ENCODE results near the gene BZW2. TPM values are rescaled to one million over a fixed set of nuclear protein-coding genes. Genes with fewer than 3 reads are reported as not detected.

The BZW2 gene
- polyA plus RNA-seq, 2 donors = 32.9 to 47.9 TPM

DNA sequence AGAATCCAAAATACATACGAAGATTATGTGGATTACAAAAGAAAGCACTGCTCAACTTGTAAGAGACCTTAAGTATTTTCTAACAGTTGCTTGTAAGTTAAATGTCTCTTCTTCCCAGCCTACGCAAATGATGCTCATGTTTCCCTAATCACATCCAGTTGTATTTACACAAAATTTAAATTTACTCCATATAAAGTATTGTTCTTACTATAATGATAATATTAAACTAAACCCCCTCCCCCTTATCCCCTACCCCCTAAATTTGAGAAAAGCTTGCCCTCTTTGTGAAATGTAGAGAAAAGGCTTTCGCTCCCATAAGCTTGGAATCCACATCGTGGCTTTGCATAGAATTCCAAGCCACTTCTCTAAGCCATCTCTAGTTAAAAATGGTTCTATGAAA is 29.9 kb upstream of the BZW2 start:
- WGBS, 2 donors = 66 to 73% methylated on average over 4 of the region's 4 CpGs
- Histone ChIP-seq H3K4me1 (ENCODE audit: control insufficient read depth in 2 of 2, insufficient read depth in 2 of 2, low read length in 1 of 2) (no peaks in the 10 kb centered on the region), H3K27me3 (ENCODE audit: control insufficient read depth in 1 of 2, insufficient read depth in 2 of 2, low read length in 2 of 2) (no peaks in the 10 kb centered on the region), H3K27ac (ENCODE audit: low read depth in 2 of 2, low read length in 1 of 2) (no peak overlapping the region), H3K9me3 (ENCODE audit: control insufficient read depth in 2 of 2, insufficient read depth in 1 of 2, low read depth in 1 of 2, low read length in 1 of 2) (peaks cover 0 to 3% of the 10 kb centered on the region in 2 donors), H3K4me3 (ENCODE audit: low read depth in 1 of 2, low read length in 2 of 2) (no peak overlapping the region), H3K36me3 (ENCODE audit: control insufficient read depth in 2 of 2, insufficient read depth in 2 of 2, low read length in 1 of 2) (peaks cover 0 to 8% of the 10 kb centered on the region in 2 donors)

GRCh38 chr7:16616542-16616941 is 29.4 kb upstream of the BZW2 start:
- Histone ChIP-seq H3K36me3 (ENCODE audit: control insufficient read depth in 2 of 2, insufficient read depth in 2 of 2, low read length in 1 of 2) (peaks cover 0 to 8% of the 10 kb centered on the region in 2 donors), H3K27ac (ENCODE audit: low read depth in 2 of 2, low read length in 1 of 2) (no peak overlapping the region), H3K27me3 (ENCODE audit: control insufficient read depth in 1 of 2, insufficient read depth in 2 of 2, low read length in 2 of 2) (no peaks in the 10 kb centered on the region), H3K4me1 (ENCODE audit: control insufficient read depth in 2 of 2, insufficient read depth in 2 of 2, low read length in 1 of 2) (no peaks in the 10 kb centered on the region), H3K9me3 (ENCODE audit: control insufficient read depth in 2 of 2, insufficient read depth in 1 of 2, low read depth in 1 of 2, low read length in 1 of 2) (peaks cover 0 to 3% of the 10 kb centered on the region in 2 donors), H3K4me3 (ENCODE audit: low read depth in 1 of 2, low read length in 2 of 2) (no peak overlapping the region)
- 91% methylated on average over 18 of the region's 18 CpGs for WGBS, 2 donors

DNA sequence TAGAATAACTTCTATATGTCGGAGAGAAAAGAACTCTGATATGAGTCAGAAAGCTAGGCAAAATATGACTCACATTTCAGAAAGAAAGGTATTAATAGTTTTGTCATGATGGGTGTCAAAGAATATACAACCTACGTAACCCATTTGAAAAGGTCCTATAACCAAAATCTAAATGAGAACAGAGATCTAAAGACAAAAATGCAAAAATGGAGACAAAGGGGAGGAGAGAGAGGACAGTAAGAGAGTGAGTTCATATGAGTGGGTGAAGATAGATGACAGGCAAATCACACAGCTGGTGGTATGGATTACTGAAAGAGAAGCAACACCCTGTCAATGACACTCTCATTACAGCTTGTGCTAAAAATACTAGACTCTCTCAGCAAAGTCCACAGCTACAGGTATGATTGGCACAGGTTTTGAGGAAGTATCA is 26.0 kb upstream of the BZW2 start:
- no peaks in the 10 kb centered on the region for H3K27me3 ChIP-seq (ENCODE audit: control insufficient read depth in 1 of 2, insufficient read depth in 2 of 2, low read length in 2 of 2)
- WGBS, 2 donors = 62 to 80% methylated on average over 2 of the region's 2 CpGs
- H3K4me3 ChIP-seq (ENCODE audit: low read depth in 1 of 2, low read length in 2 of 2) = no peak overlapping the region
- no peak overlapping the region for H3K27ac ChIP-seq (ENCODE audit: low read depth in 2 of 2, low read length in 1 of 2)
- H3K9me3 ChIP-seq (ENCODE audit: control insufficient read depth in 2 of 2, insufficient read depth in 1 of 2, low read depth in 1 of 2, low read length in 1 of 2) = peaks cover 0 to 3% of the 10 kb centered on the region in 2 donors
- H3K4me1 ChIP-seq (ENCODE audit: control insufficient read depth in 2 of 2, insufficient read depth in 2 of 2, low read length in 1 of 2) = no peaks in the 10 kb centered on the region
- H3K36me3 ChIP-seq (ENCODE audit: control insufficient read depth in 2 of 2, insufficient read depth in 2 of 2, low read length in 1 of 2) = peaks cover 0 to 8% of the 10 kb centered on the region in 2 donors

DNA sequence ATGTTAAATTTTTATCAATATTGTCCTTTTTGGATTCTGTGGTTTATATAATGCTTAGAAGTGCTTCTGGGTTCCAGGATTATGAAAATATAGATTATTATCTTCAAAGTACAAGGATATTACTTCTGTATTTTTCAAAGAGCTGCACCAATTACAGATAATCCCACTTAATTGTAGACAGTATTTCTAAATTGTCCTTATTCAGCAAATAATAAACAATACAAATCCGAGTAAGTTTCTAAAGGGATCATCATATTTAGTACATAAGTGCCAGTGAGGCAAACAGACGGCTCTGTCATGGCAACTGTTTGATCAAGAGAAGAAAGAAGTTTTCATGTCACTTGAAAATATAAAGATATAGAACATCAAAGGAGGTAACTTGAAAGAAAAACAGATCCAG is 19.6 kb upstream of the BZW2 start:
- Histone ChIP-seq H3K27me3 (ENCODE audit: control insufficient read depth in 1 of 2, insufficient read depth in 2 of 2, low read length in 2 of 2) (no peaks in the 10 kb centered on the region), H3K4me3 (ENCODE audit: low read depth in 1 of 2, low read length in 2 of 2) (no peak overlapping the region), H3K4me1 (ENCODE audit: control insufficient read depth in 2 of 2, insufficient read depth in 2 of 2, low read length in 1 of 2) (no peaks in the 10 kb centered on the region), H3K9me3 (ENCODE audit: control insufficient read depth in 2 of 2, insufficient read depth in 1 of 2, low read depth in 1 of 2, low read length in 1 of 2) (no peaks in the 10 kb centered on the region), H3K36me3 (ENCODE audit: control insufficient read depth in 2 of 2, insufficient read depth in 2 of 2, low read length in 1 of 2) (no peaks in the 10 kb centered on the region), H3K27ac (ENCODE audit: low read depth in 2 of 2, low read length in 1 of 2) (no peak overlapping the region)
- WGBS, 2 donors = 83 to 85% methylated on average over 2 of the region's 2 CpGs

- WGBS, 2 donors = 76 to 80% methylated on average over 2 of the region's 2 CpGs
- Histone ChIP-seq H3K27ac (ENCODE audit: low read depth in 2 of 2, low read length in 1 of 2) (no peak overlapping the region), H3K4me3 (ENCODE audit: low read depth in 1 of 2, low read length in 2 of 2) (no peak overlapping the region), H3K4me1 (ENCODE audit: control insufficient read depth in 2 of 2, insufficient read depth in 2 of 2, low read length in 1 of 2) (no peaks in the 10 kb centered on the region), H3K36me3 (ENCODE audit: control insufficient read depth in 2 of 2, insufficient read depth in 2 of 2, low read length in 1 of 2) (no peaks in the 10 kb centered on the region), H3K9me3 (ENCODE audit: control insufficient read depth in 2 of 2, insufficient read depth in 1 of 2, low read depth in 1 of 2, low read length in 1 of 2) (no peaks in the 10 kb centered on the region), H3K27me3 (ENCODE audit: control insufficient read depth in 1 of 2, insufficient read depth in 2 of 2, low read length in 2 of 2) (no peaks in the 10 kb centered on the region)
Observed at GRCh38 chr7:16627236-16627635, 18.7 kb upstream of the BZW2 start.

DNA sequence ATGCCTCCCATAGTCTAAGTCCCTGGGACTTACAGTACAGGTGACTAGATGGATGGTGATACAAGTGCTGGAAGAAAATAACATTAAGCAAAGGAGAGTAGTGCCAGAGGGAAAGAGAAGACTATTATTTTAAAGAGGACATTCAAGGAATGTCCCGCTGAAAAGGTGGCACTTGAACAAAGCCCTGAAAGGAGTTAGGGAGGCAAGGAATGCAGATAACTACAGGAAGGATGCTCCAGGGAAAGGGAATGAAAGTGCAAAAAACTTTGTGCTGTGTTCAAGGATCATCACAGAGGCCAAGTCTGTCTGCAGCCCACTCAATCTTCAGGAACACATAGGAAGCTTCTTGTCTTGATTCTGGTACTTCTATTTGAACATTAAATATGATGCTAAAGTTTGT is 15.3 kb upstream of the BZW2 start:
- H3K9me3 ChIP-seq (ENCODE audit: control insufficient read depth in 2 of 2, insufficient read depth in 1 of 2, low read depth in 1 of 2, low read length in 1 of 2) = no peaks in the 10 kb centered on the region
- H3K27me3 ChIP-seq (ENCODE audit: control insufficient read depth in 1 of 2, insufficient read depth in 2 of 2, low read length in 2 of 2) = no peaks in the 10 kb centered on the region
- H3K27ac ChIP-seq (ENCODE audit: low read depth in 2 of 2, low read length in 1 of 2) = no peak overlapping the region
- no peaks in the 10 kb centered on the region for H3K4me1 ChIP-seq (ENCODE audit: control insufficient read depth in 2 of 2, insufficient read depth in 2 of 2, low read length in 1 of 2)
- H3K36me3 ChIP-seq (ENCODE audit: control insufficient read depth in 2 of 2, insufficient read depth in 2 of 2, low read length in 1 of 2) = no peaks in the 10 kb centered on the region
- WGBS, 2 donors = 88 to 89% methylated on average over 1 of the region's 1 CpG
- H3K4me3 ChIP-seq (ENCODE audit: low read depth in 1 of 2, low read length in 2 of 2) = no peak overlapping the region

- H3K27ac ChIP-seq (ENCODE audit: low read depth in 2 of 2, low read length in 1 of 2) = peak overlapping the region in 1 of 2 donors; percentile 49
- no peaks in the 10 kb centered on the region for H3K4me1 ChIP-seq (ENCODE audit: control insufficient read depth in 2 of 2, insufficient read depth in 2 of 2, low read length in 1 of 2)
- 53 to 75% methylated on average over 4 of the region's 4 CpGs for WGBS, 2 donors
- H3K36me3 ChIP-seq (ENCODE audit: control insufficient read depth in 2 of 2, insufficient read depth in 2 of 2, low read length in 1 of 2) = no peaks in the 10 kb centered on the region
- H3K9me3 ChIP-seq (ENCODE audit: control insufficient read depth in 2 of 2, insufficient read depth in 1 of 2, low read depth in 1 of 2, low read length in 1 of 2) = no peaks in the 10 kb centered on the region
- no peaks in the 10 kb centered on the region for H3K27me3 ChIP-seq (ENCODE audit: control insufficient read depth in 1 of 2, insufficient read depth in 2 of 2, low read length in 2 of 2)
- no peak overlapping the region for H3K4me3 ChIP-seq (ENCODE audit: low read depth in 1 of 2, low read length in 2 of 2)
Observed at GRCh38 chr7:16634271-16634738, 11.7 kb upstream of the BZW2 start.

DNA sequence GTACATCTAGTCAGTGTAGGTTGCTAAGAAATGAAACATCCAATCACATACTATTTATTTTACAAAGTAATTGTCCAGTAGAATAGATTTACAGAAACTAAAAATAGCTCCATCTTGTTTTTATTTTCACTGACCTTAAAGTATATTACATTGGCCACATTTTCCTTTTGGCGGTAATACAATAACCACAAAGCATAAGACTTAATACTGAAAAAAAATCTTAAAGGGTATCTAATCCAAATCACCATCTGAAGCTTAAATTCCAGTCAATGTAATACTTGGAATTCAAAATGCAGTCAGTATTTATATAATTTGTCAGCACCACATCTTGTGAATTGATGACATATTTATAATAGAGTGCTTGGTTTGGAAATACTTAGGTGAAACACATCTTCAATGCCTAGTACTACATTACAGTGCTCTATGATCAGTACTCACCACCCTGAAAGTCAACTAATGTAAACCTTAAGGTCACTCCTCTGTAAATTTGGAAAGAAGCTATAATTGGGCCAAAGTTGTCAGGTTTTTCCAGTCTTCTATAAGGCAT is 9.4 kb upstream of the BZW2 start:
- Histone ChIP-seq H3K36me3 (ENCODE audit: control insufficient read depth in 2 of 2, insufficient read depth in 2 of 2, low read length in 1 of 2) (no peaks in the 10 kb centered on the region), H3K27ac (ENCODE audit: low read depth in 2 of 2, low read length in 1 of 2) (peak overlapping the region in 1 of 2 donors; percentile 24), H3K9me3 (ENCODE audit: control insufficient read depth in 2 of 2, insufficient read depth in 1 of 2, low read depth in 1 of 2, low read length in 1 of 2) (no peaks in the 10 kb centered on the region), H3K4me1 (ENCODE audit: control insufficient read depth in 2 of 2, insufficient read depth in 2 of 2, low read length in 1 of 2) (no peaks in the 10 kb centered on the region), H3K27me3 (ENCODE audit: control insufficient read depth in 1 of 2, insufficient read depth in 2 of 2, low read length in 2 of 2) (no peaks in the 10 kb centered on the region), H3K4me3 (ENCODE audit: low read depth in 1 of 2, low read length in 2 of 2) (no peak overlapping the region)
- WGBS, 2 donors = 68 to 78% methylated on average over 1 of the region's 1 CpG

GRCh38 chr7:16637379-16637778 is 8.6 kb upstream of the BZW2 start:
- WGBS, 2 donors = 46 to 60% methylated on average over 5 of the region's 5 CpGs
- H3K4me3 ChIP-seq (ENCODE audit: low read depth in 1 of 2, low read length in 2 of 2) = no peak overlapping the region
- H3K36me3 ChIP-seq (ENCODE audit: control insufficient read depth in 2 of 2, insufficient read depth in 2 of 2, low read length in 1 of 2) = no peaks in the 10 kb centered on the region
- H3K27me3 ChIP-seq (ENCODE audit: control insufficient read depth in 1 of 2, insufficient read depth in 2 of 2, low read length in 2 of 2) = no peaks in the 10 kb centered on the region
- H3K4me1 ChIP-seq (ENCODE audit: control insufficient read depth in 2 of 2, insufficient read depth in 2 of 2, low read length in 1 of 2) = no peaks in the 10 kb centered on the region
- no peaks in the 10 kb centered on the region for H3K9me3 ChIP-seq (ENCODE audit: control insufficient read depth in 2 of 2, insufficient read depth in 1 of 2, low read depth in 1 of 2, low read length in 1 of 2)
- H3K27ac ChIP-seq (ENCODE audit: low read depth in 2 of 2, low read length in 1 of 2) = no peak overlapping the region

Data from esophagus (tissue), 2 donors.